DMS79 (cell line): Measurements from ENCODE around the gene NFAT5.

Source experiments
- DNase-seq: peaks from one replicate; lab custom pipeline; 2025; lab: John Stamatoyannopoulos, UW

Gene NFAT5

GRCh38 chr16:69741519-69741918 lies 175.8 kb downstream of the NFAT5 start:
- no peak for DNase-seq

- DNase-seq = no peak
Observed at GRCh38 chr16:69741951-69742904, 176.5 kb downstream of the NFAT5 start.

GRCh38 chr16:69744363-69745231 lies 178.8 kb downstream of the NFAT5 start:
- no peak for DNase-seq

DNA sequence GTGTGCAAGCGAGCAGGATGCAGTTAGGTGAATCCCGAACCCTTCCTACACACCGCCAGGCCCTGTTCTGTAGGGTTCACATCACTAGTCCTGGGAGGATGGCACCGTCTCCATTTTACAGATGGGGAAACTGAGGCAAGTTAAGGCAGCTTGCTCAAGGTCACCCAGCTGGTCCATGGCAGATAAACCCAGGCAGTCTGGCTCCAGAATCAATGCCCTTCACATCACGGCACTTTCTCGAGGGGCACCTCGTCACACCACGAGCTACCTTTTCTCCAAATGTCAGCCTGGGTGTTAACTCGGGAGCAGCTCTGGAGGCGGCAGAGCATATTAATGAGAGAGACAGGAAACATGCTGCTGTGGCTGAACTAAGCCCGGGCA lies 179.5 kb downstream of the NFAT5 start:
- DNase-seq = no peak

- no peak for DNase-seq
Observed at GRCh38 chr16:69745959-69746358, 180.2 kb downstream of the NFAT5 start.

DNA sequence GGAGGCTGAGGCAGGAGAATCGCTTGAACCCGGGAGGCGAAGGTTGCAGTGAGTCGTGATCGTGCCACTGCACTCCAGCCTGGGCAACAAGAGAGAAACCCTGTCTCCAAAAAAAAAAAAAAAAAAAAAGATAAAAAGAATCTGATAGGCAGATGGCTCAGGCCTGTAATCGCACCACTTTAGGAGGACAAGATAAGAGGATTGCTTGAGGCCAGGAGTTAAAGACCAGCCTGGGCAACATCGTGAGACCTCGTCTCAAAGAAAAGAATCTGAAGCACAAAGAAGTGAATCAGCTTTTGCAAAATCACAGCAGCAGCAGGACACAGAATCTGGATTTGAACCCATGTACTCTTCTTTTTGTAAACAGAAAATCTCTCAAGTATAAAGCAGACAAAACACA lies 181.3 kb downstream of the NFAT5 start:
- DNase-seq = no peak

DNA sequence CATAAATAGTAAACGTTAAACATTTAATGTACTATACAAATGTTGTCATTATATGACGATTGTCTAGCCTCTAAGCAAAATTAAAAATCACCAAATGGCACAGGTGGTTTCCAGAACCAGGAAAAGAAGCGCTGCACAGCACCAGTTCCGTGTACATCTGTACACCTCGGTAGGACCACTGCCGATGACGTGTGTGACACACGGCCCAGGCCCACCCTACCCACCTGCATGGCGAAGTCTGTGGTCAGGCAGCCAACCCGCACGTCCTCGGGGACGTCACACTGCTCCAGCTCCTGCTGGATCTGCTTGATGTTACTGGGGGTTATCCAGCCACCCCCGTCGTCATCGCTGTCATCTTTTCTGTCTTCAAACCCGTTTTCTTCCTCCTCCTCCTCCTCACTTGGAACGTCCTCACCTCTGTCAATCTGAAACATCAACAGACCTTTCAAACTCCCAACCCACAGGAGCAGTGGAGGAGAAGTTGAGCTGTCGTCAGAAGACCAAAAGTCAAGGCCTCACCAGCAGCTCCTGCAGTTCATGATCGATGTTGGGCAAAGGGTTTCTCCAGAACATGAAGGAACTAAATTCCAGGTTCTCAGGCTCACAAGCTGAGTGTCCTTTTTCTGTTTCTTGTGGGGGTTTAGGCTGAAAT lies 183.1 kb downstream of the NFAT5 start:
- DNase-seq = no peak

DNA sequence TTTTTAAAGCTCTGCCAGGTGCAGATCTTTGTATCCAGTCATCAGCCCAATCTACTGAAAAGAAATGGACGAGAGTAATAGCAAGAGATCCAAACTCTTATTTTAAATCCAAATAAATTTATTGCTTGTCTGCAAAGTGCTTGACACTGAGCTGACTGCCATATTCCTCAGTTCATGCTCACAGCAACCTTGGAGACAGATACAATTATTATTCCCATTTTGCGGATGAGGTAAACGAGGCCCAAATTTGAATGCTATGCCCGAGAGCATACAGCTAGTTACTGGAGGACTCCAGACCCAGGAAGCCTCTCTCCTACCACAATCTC lies 188.3 kb downstream of the NFAT5 start:
- DNase-seq = no peak
